H1 (cell line): ENCODE measurements around the gene PTPN5. TPM values are rescaled to one million over a fixed set of nuclear protein-coding genes. Genes with fewer than 3 reads are reported as not detected.

Experiments used
- EGR1 ChIP-seq: IDR thresholded peaks from 2 replicates; pipeline ENCODE4 v1.6.1; 2011; ENCODE audit warnings: low read depth, low read length, borderline replicate concordance
- GABPA ChIP-seq: IDR thresholded peaks from 2 replicates; pipeline ENCODE4 v1.6.1; 2011; ENCODE audit warnings: mild to moderate bottlenecking, low read length, moderate library complexity, borderline replicate concordance; ENCODE audit not compliant: insufficient read depth
- polyA plus RNA-seq, 7 experiments: library from polyadenylated mRNA; depleted of rRNA in 3 of 7; stranded (reverse) in 5 of 7; unstranded in 2 of 7; fragments of >200 nt in 5 of 7; fragments of 200-250 nt in 2 of 7; gene quantifications; 1 replicate in 5 of 7; 2 replicates in 1 of 7; 4 replicates in 1 of 7; pipeline versions ENCODE4 v1.2.1 to v1.2.3, GENCODE V29; 2011 to 2013; ENCODE audit warnings: missing spikeins in 2 of 7, mixed read lengths in 2 of 7
- total RNA-seq: library from RNA; stranded (reverse); fragmentation: NEBNext Ultra II Directional; extraction: Animal tissue kit (Norgen Biotek cat#: 25700); gene quantifications from 2 replicates; pipeline ENCODE4 v1.2.1, GENCODE V29; 2021

The PTPN5 gene
- total and polyA plus RNA-seq, 2 of the 8 experiments (the other 6 are each of a cell fraction or from before 2014, with no cell fraction given) = 8.4 to 12.9 TPM

- TF ChIP-seq GABPA = no peak
- TF ChIP-seq EGR1 = no peak
- TF ChIP-seq, all 59 proteins: peak for 0
Observed at GRCh38 chr11:18778468-18778867, 13.1 kb downstream of the PTPN5 start (continued).
